OCI-LY3 (cell line): ENCODE measurements around the gene COLEC11.

Experiments used
- H2AFZ ChIP-seq: fragments of 200-600, 300-600 bp; shearing (Covaris generic); 2 replicates; pipeline ENCODE4 v1.6.0; 2014; ENCODE audit warnings: antibody characterized with exemption, low read depth, low read length
- H3K27ac ChIP-seq: fragments of 200-600, 300-600 bp; sonication (generic); 2 replicates; pipeline ENCODE4 v1.5.1; 2014; ENCODE audit warnings: mild to moderate bottlenecking, low read length, moderate library complexity, mixed read lengths
- H3K27me3 ChIP-seq: fragments of 200-600, 300-600 bp; sonication (generic); 2 replicates; pipeline ENCODE4 v1.6.1; 2014; ENCODE audit warnings: low read depth, low read length, mixed read lengths
- H3K36me3 ChIP-seq: fragments of 200-600, 300-600 bp; sonication (generic); replicated peaks from 2 replicates; pipeline ENCODE3; 2014; ENCODE audit warnings: low read depth, low read length, mixed read lengths
- H3K4me1 ChIP-seq: fragments of 300-600, 200-600 bp; sonication (generic); 2 replicates; pipeline ENCODE4 v1.6.1; 2014; ENCODE audit warnings: low read length, mixed read lengths
- H3K4me2 ChIP-seq: fragments of 200-600, 300-600 bp; sonication (generic); 2 replicates; pipeline ENCODE4 v1.6.1; 2014; ENCODE audit warnings: low read length, mixed read lengths
- H3K4me3 ChIP-seq: fragments of 300-600, 200-600 bp; sonication (generic); 2 replicates; pipeline ENCODE4 v1.5.1; 2014; ENCODE audit warnings: antibody characterized with exemption, mild to moderate bottlenecking, low read length, moderate library complexity
- H3K79me2 ChIP-seq: fragments of 300-600, 200-600 bp; shearing (Covaris generic); 2 replicates; pipeline ENCODE4 v1.6.1; 2014; ENCODE audit warnings: mild to moderate bottlenecking, low read length, mixed read lengths
- H3K9ac ChIP-seq: fragments of 300-600, 200-600 bp; shearing (Covaris generic); 2 replicates; pipeline ENCODE4 v1.6.0; 2014; ENCODE audit warnings: mild to moderate bottlenecking, low read length, moderate library complexity
- H3K9me3 ChIP-seq: fragments of 200-600, 300-600 bp; shearing (Covaris generic); 2 replicates; pipeline ENCODE4 v1.6.1; 2014; ENCODE audit warnings: low read length, mixed read lengths; ENCODE audit not compliant: insufficient read depth
- H4K20me1 ChIP-seq: fragments of 200-600, 300-600 bp; sonication (generic); 2 replicates; pipeline ENCODE4 v1.6.1; 2016; ENCODE audit warnings: low read length, mixed read lengths; ENCODE audit not compliant: insufficient read depth
- EZH2phosphoT487 ChIP-seq: fragments of 200-600 bp; shearing (Covaris generic); IDR thresholded peaks from 2 replicates; pipeline ENCODE4 v1.6.1; 2018; ENCODE audit warnings: antibody characterized with exemption, mixed run types, low read depth
- TF ChIP-seq, protein P1 (sequence below): fragments of 200-600, 300-600 bp; sonication (generic); IDR thresholded peaks from 2 replicates; pipeline ENCODE4 v1.5.1; 2014; ENCODE audit warnings: antibody characterized with exemption, low read length, low read depth

The COLEC11 gene

DNA sequence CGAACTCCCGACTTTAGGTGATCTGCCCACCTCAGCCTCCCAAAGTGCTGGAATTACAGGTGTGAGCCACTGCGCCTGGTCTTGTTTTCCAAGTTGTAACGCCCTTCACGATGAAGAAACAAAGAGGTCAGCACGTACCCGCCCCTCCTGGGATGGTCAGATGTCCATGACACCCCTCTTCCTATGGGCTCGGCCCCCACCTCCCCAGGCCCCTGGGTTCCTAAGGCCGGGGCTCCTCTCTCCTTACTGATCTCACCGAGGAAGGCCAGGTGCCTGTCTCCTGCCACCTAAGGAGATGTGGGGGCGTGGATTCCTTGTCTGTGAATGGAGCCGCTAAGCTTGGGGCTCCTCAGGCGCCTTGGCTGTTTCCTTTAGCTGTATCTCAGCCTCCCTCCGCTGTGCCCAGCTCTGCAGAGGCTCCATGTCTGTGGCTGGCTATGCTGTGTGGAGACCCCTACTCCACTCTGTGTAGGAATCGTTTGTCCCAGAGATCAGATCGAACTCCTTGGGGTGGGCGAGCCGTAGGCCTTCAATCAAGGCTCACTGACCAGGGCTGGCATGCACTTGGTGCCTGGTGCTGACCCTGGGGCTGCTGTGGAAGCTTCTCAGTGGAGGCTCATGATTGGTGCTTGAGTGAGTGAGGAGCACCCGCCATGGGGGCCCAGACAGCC lies 8.8 kb downstream of the COLEC11 start:
- Histone ChIP-seq H2AFZ (no peak overlapping the region), H3K4me1 (peaks cover 14% of the 10 kb centered on the region), H3K4me2 (no peak overlapping the region), H3K79me2 (no peaks in the 10 kb centered on the region), H3K27ac (no peak overlapping the region), H4K20me1 (no peaks in the 10 kb centered on the region), H3K27me3 (no peaks in the 10 kb centered on the region), H3K36me3 (no peaks in the 10 kb centered on the region), H3K4me3 (no peak overlapping the region), H3K9me3 (no peaks in the 10 kb centered on the region), H3K9ac (no peak overlapping the region)
- TF ChIP-seq, protein P1, sequence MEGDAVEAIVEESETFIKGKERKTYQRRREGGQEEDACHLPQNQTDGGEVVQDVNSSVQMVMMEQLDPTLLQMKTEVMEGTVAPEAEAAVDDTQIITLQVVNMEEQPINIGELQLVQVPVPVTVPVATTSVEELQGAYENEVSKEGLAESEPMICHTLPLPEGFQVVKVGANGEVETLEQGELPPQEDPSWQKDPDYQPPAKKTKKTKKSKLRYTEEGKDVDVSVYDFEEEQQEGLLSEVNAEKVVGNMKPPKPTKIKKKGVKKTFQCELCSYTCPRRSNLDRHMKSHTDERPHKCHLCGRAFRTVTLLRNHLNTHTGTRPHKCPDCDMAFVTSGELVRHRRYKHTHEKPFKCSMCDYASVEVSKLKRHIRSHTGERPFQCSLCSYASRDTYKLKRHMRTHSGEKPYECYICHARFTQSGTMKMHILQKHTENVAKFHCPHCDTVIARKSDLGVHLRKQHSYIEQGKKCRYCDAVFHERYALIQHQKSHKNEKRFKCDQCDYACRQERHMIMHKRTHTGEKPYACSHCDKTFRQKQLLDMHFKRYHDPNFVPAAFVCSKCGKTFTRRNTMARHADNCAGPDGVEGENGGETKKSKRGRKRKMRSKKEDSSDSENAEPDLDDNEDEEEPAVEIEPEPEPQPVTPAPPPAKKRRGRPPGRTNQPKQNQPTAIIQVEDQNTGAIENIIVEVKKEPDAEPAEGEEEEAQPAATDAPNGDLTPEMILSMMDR, result no peak
- no peak for TF ChIP-seq EZH2phosphoT487

- Histone ChIP-seq H3K36me3 (no peaks in the 10 kb centered on the region), H2AFZ (no peak overlapping the region), H3K9ac (peak overlapping the region; percentile 58; the same call in 1 of the 2 replicates), H4K20me1 (no peaks in the 10 kb centered on the region), H3K27ac (no peak overlapping the region), H3K4me2 (peak overlapping the region; percentile 84), H3K27me3 (no peaks in the 10 kb centered on the region), H3K79me2 (no peaks in the 10 kb centered on the region), H3K9me3 (no peaks in the 10 kb centered on the region), H3K4me1 (peaks cover 19% of the 10 kb centered on the region), H3K4me3 (peak overlapping the region; percentile 70)
- TF ChIP-seq EZH2phosphoT487, result no peak
- TF ChIP-seq, protein P1, result no peak
Observed at GRCh38 chr2:3604207-3604877, 9.4 kb downstream of the COLEC11 start.

DNA sequence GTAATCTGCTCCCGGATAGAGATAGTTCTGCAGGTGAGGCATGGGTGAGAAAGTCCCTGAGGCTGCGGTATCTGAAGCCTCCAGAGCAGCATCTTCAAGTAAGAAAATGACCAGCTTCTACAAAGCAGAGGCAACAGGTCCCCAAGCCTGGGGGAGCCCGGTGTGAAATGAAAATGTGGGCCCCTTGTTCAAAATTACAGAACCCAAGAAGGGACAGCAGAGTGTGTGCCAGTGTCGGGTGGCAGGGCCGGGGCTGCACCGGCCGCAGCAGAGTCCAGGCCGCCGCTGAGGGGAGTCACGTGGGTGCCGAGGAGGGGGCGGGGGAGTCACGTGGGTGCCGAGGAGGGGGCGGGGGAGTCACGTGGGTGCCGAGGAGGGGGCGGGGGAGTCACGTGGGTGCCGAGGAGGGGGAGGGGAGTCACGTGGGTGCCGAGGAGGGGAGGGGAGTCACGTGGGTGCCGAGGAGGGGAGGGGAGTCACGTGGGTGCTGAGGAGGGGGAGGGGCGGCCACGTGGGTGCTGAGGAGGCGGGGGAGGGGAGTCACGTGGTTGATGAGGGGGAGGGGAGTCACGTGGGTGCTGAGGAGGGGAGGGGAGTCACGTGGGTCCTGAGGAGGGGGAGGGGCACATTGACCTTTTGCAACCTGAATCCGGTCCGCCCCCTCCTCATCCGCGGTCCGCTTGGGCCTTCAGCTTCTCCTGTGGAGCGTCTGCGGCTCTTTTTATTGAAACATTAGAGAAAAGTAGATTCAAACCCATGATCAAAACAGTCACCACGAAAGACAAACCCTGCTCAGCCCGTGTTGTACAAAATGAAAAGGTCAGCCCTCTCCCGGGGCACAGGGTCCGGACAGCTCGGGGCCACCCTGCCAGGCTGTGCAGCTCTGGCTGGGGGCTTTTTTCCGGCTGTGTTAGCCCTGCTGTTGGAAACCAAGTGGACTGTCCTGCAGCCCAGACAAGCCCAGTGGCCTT lies 10.4 kb downstream of the COLEC11 start:
- H3K79me2 ChIP-seq, result no peaks in the 10 kb centered on the region
- peak overlapping the region; percentile 84 for H3K4me2 ChIP-seq
- H3K27ac ChIP-seq, result peak overlapping the region; percentile 60
- no peaks in the 10 kb centered on the region for H3K36me3 ChIP-seq
- no peak for TF ChIP-seq EZH2phosphoT487
- TF ChIP-seq, protein P1, result no peak
- no peaks in the 10 kb centered on the region for H3K9me3 ChIP-seq
- H2AFZ ChIP-seq, result peak overlapping the region; percentile 97
- H3K27me3 ChIP-seq, result no peaks in the 10 kb centered on the region
- H3K4me3 ChIP-seq, result peak overlapping the region; percentile 70
- peak overlapping the region; percentile 58 for H3K9ac ChIP-seq
- H4K20me1 ChIP-seq, result no peaks in the 10 kb centered on the region
- H3K4me1 ChIP-seq, result peaks cover 24% of the 10 kb centered on the region

- Histone ChIP-seq H3K27me3 (no peaks in the 10 kb centered on the region), H3K27ac (peak overlapping the region; percentile 36), H3K36me3 (no peaks in the 10 kb centered on the region), H3K79me2 (no peaks in the 10 kb centered on the region), H4K20me1 (no peaks in the 10 kb centered on the region), H3K4me3 (no peak overlapping the region), H3K9me3 (no peaks in the 10 kb centered on the region), H3K4me2 (no peak overlapping the region), H3K9ac (no peak overlapping the region), H2AFZ (peak overlapping the region; percentile 89), H3K4me1 (peaks cover 24% of the 10 kb centered on the region)
- TF ChIP-seq, protein P1, result no peak
- no peak for TF ChIP-seq EZH2phosphoT487
Observed at GRCh38 chr2:3606028-3606369, 11.1 kb downstream of the COLEC11 start.
